Measurements from ENCODE around the gene GRID2. TPM values are rescaled to one million over a fixed set of nuclear protein-coding genes. Genes with fewer than 3 reads are reported as not detected.

The GRID2 gene
- total and polyA plus RNA-seq, 2 donors (not counting 1 experiment from before 2014, with no cell fraction given), result under 0.01 to 0.02 TPM

GRCh38 chr4:93451954-93452353 lies 1148.2 kb downstream of the GRID2 start:
- no peaks in the 10 kb centered on the region for H3K4me1 ChIP-seq (ENCODE audit: control insufficient read depth, extremely low read depth, insufficient read depth, low read length)
- H3K79me2 ChIP-seq (ENCODE audit: control insufficient read depth, insufficient read depth, low read length), result no peaks in the 10 kb centered on the region
- no peaks in the 10 kb centered on the region for H3K27me3 ChIP-seq (ENCODE audit: control insufficient read depth, insufficient read depth, low read length)
- H3K36me3 ChIP-seq (ENCODE audit: control insufficient read depth, insufficient read depth, low read length), result no peaks in the 10 kb centered on the region
- H2AFZ ChIP-seq (ENCODE audit: low read length), result no peak overlapping the region
- DNase-seq (ENCODE audit: low read depth in 2 of 2), result no peak
- H3K4me2 ChIP-seq (ENCODE audit: extremely low read depth, insufficient read depth, low read length), result no peak overlapping the region
- no peak overlapping the region for H3K27ac ChIP-seq (ENCODE audit: insufficient read depth, low read length)
- no peaks in the 10 kb centered on the region for H4K20me1 ChIP-seq (ENCODE audit: control insufficient read depth, extremely low read depth, insufficient read depth, low read length)
- no peak overlapping the region for H3K9ac ChIP-seq (ENCODE audit: insufficient read depth, low read length)
- TF ChIP-seq EZH2 (IDR thresholded peaks at IDR 0.05; ENCODE audit: low read length, missing control alignments) (no peak), CTCF (conservative IDR thresholded peaks at IDR 0.05 in 1 of 2, IDR thresholded peaks at IDR 0.05 in 1 of 2; ENCODE audit: low read depth in 1 of 2, low read length in 2 of 2) (no peak)
- no peaks in the 10 kb centered on the region for H3K9me3 ChIP-seq (ENCODE audit: control insufficient read depth, insufficient read depth, low read depth, low read length)
- no peak overlapping the region for H3K4me3 ChIP-seq (replicated peaks in 1 of 4; ENCODE audit: control extremely low read depth in 1 of 4, insufficient read depth in 1 of 4, low read depth in 3 of 4, low read length in 4 of 4)

GRCh38 chr4:93461541-93461940 lies 1157.8 kb downstream of the GRID2 start:
- H3K36me3 ChIP-seq (ENCODE audit: control insufficient read depth, insufficient read depth, low read length), result no peaks in the 10 kb centered on the region
- no peaks in the 10 kb centered on the region for H3K79me2 ChIP-seq (ENCODE audit: control insufficient read depth, insufficient read depth, low read length)
- DNase-seq (ENCODE audit: low read depth in 2 of 2), result no peak
- no peak overlapping the region for H3K27ac ChIP-seq (ENCODE audit: insufficient read depth, low read length)
- H3K4me3 ChIP-seq (replicated peaks in 1 of 4; ENCODE audit: control extremely low read depth in 1 of 4, insufficient read depth in 1 of 4, low read depth in 3 of 4, low read length in 4 of 4), result no peak overlapping the region
- H3K27me3 ChIP-seq (ENCODE audit: control insufficient read depth, insufficient read depth, low read length), result no peaks in the 10 kb centered on the region
- TF ChIP-seq EZH2 (IDR thresholded peaks at IDR 0.05; ENCODE audit: low read length, missing control alignments), result no peak
- TF ChIP-seq CTCF (conservative IDR thresholded peaks at IDR 0.05 in 1 of 2, IDR thresholded peaks at IDR 0.05 in 1 of 2; ENCODE audit: low read depth in 1 of 2, low read length in 2 of 2), result no peak
- H4K20me1 ChIP-seq (ENCODE audit: control insufficient read depth, extremely low read depth, insufficient read depth, low read length), result no peaks in the 10 kb centered on the region
- H3K4me2 ChIP-seq (ENCODE audit: extremely low read depth, insufficient read depth, low read length), result no peak overlapping the region
- H3K9me3 ChIP-seq (ENCODE audit: control insufficient read depth, insufficient read depth, low read depth, low read length), result no peaks in the 10 kb centered on the region
- no peaks in the 10 kb centered on the region for H3K4me1 ChIP-seq (ENCODE audit: control insufficient read depth, extremely low read depth, insufficient read depth, low read length)
- H2AFZ ChIP-seq (ENCODE audit: low read length), result no peak overlapping the region
- H3K9ac ChIP-seq (ENCODE audit: insufficient read depth, low read length), result no peak overlapping the region

GRCh38 chr4:93466446-93466845 lies 1162.7 kb downstream of the GRID2 start:
- H3K4me3 ChIP-seq (replicated peaks in 1 of 4; ENCODE audit: control extremely low read depth in 1 of 4, insufficient read depth in 1 of 4, low read depth in 3 of 4, low read length in 4 of 4), result no peak overlapping the region
- H3K4me1 ChIP-seq (ENCODE audit: control insufficient read depth, extremely low read depth, insufficient read depth, low read length), result no peaks in the 10 kb centered on the region
- H3K36me3 ChIP-seq (ENCODE audit: control insufficient read depth, insufficient read depth, low read length), result no peaks in the 10 kb centered on the region
- no peak overlapping the region for H3K4me2 ChIP-seq (ENCODE audit: extremely low read depth, insufficient read depth, low read length)
- no peaks in the 10 kb centered on the region for H3K9me3 ChIP-seq (ENCODE audit: control insufficient read depth, insufficient read depth, low read depth, low read length)
- no peak for DNase-seq (ENCODE audit: low read depth in 2 of 2)
- no peaks in the 10 kb centered on the region for H3K79me2 ChIP-seq (ENCODE audit: control insufficient read depth, insufficient read depth, low read length)
- no peak overlapping the region for H3K9ac ChIP-seq (ENCODE audit: insufficient read depth, low read length)
- no peaks in the 10 kb centered on the region for H4K20me1 ChIP-seq (ENCODE audit: control insufficient read depth, extremely low read depth, insufficient read depth, low read length)
- no peak overlapping the region for H3K27ac ChIP-seq (ENCODE audit: insufficient read depth, low read length)
- no peak overlapping the region for H2AFZ ChIP-seq (ENCODE audit: low read length)
- TF ChIP-seq CTCF (conservative IDR thresholded peaks at IDR 0.05 in 1 of 2, IDR thresholded peaks at IDR 0.05 in 1 of 2; ENCODE audit: low read depth in 1 of 2, low read length in 2 of 2) (no peak), EZH2 (IDR thresholded peaks at IDR 0.05; ENCODE audit: low read length, missing control alignments) (no peak)
- H3K27me3 ChIP-seq (ENCODE audit: control insufficient read depth, insufficient read depth, low read length), result no peaks in the 10 kb centered on the region

All from fibroblast of lung (primary cell).